A549 (cell line): ENCODE results near the gene RAB14. TPM values are rescaled to one million over a fixed set of nuclear protein-coding genes. Genes with fewer than 3 reads are reported as not detected.
A peak's percentile ranks its signal among the peaks of the same experiment; 100 is the strongest.

ENCODE experiments used
- ATAC-seq, 2 experiments: fragments of 200-7000 bp in 1 of 2; fragments of >200 bp in 1 of 2; cut with Nextera tagmentation in 1 of 2; cut with Tn5 transposase in 1 of 2; 3 replicates each; pipeline versions ENCODE4 v1.8.0 to v1.9.1; 2018 to 2020; ENCODE audit warnings: mild to moderate bottlenecking in 1 of 2, moderate library complexity in 1 of 2
- CTCF ChIA-PET: fragments of 300-600 bp; sonication (Branson Sonifier 250); formaldehyde crosslinking; extraction: SDS; loops from one replicate; lab custom pipeline; 2021; ENCODE audit warnings: antibody characterized with exemption, inconsistent platforms; lab: Yijun Ruan, JAX
- POLR2A ChIA-PET: fragments of 350-600 bp; formaldehyde crosslinking; extraction: SDS; loops from one replicate; lab custom pipeline; 2021; ENCODE audit warnings: antibody characterized with exemption, inconsistent platforms; lab: Yijun Ruan, JAX
- DNase-seq, 2 experiments: peaks; one replicate each; pipeline versions ENCODE4 v3.0.0 to v3.0.0-alpha.2; 2011 to 2016; ENCODE audit warnings: low read depth in 1 of 2, low spot score in 1 of 2
- FAIRE-seq: peaks from 2 replicates; lab custom pipeline; 2011; peaks lifted over from hg19 to GRCh38; lab: Jason Lieb, UNC
- H3K27ac ChIP-seq, 2 experiments: fragments of >200 bp; sonication (Bioruptor Twin); formaldehyde crosslinking; 3 replicates each; pipeline ENCODE4 v1.5.1; 2016 to 2017
- H3K4me1 ChIP-seq: fragments of >200 bp; sonication (Bioruptor Twin); formaldehyde crosslinking; 3 replicates; pipeline ENCODE4 v1.6.1; 2016
- H3K4me2 ChIP-seq: fragments of >200 bp; sonication (Bioruptor Twin); formaldehyde crosslinking; 3 replicates; pipeline ENCODE4 v1.6.1; 2016
- H3K4me3 ChIP-seq: fragments of >200 bp; sonication (Bioruptor Twin); formaldehyde crosslinking; 3 replicates; pipeline ENCODE4 v1.5.1; 2016
- H3K9me3 ChIP-seq: fragments of >200 bp; sonication (Bioruptor Twin); formaldehyde crosslinking; 3 replicates; pipeline ENCODE4 v1.6.1; 2016
- BHLHE40 ChIP-seq: IDR thresholded peaks from 2 replicates; pipeline ENCODE4 v1.6.1; 2012; ENCODE audit warnings: low read depth, low read length, inconsistent platforms
- CHD2 ChIP-seq: fragments of 150-350 bp; IDR thresholded peaks from 2 replicates; pipeline ENCODE4 v1.6.1; 2014; ENCODE audit warnings: low read length; ENCODE audit not compliant: partially characterized antibody
- CHD4 ChIP-seq: fragments of 200-600 bp; sonication (generic); IDR thresholded peaks from 2 replicates; pipeline ENCODE4 v1.6.1; 2016; ENCODE audit warnings: antibody characterized with exemption, mild to moderate bottlenecking, borderline replicate concordance
- CTCF ChIP-seq: fragments of >200 bp; sonication (Bioruptor Twin); formaldehyde crosslinking; IDR thresholded peaks from 3 replicates; pipeline ENCODE4 v1.5.1; 2016
- E2F6 ChIP-seq: IDR thresholded peaks from 2 replicates; pipeline ENCODE4 v1.6.1; 2012; ENCODE audit warnings: low read depth, borderline replicate concordance
- EHMT2 ChIP-seq: fragments of 200-600 bp; sonication (generic); IDR thresholded peaks from 2 replicates; pipeline ENCODE4 v1.6.1; 2016; ENCODE audit warnings: antibody characterized with exemption, low read depth, mild to moderate bottlenecking, moderate library complexity
- ELK1 ChIP-seq: fragments of 150-350 bp; IDR thresholded peaks from 2 replicates; pipeline ENCODE4 v1.6.1; 2014; ENCODE audit warnings: low read depth, mild to moderate bottlenecking, low read length
- EP300 ChIP-seq, 2 experiments: fragments of >200 bp; sonication (Bioruptor Twin); formaldehyde crosslinking; IDR thresholded peaks; 2 replicates in 1 of 2; 3 replicates in 1 of 2; pipeline ENCODE4 v1.6.1; 2016 to 2017
- FOSB ChIP-seq: fragments of 250-450 bp; sonication (Bioruptor Pico); IDR thresholded peaks from 2 replicates; pipeline ENCODE4 v1.5.0; 2020; ENCODE audit warnings: mild to moderate bottlenecking, moderate library complexity
- HDAC2 ChIP-seq: fragments of 200-600 bp; sonication (generic); IDR thresholded peaks from 2 replicates; pipeline ENCODE4 v1.6.1; 2016
- HES2 ChIP-seq: fragments of >200 bp; sonication (Bioruptor Twin); formaldehyde crosslinking; IDR thresholded peaks from 2 replicates; pipeline ENCODE4 v1.6.1; 2016
- HOXB13 ChIP-seq: fragments of 250-450 bp; sonication (Bioruptor Pico); IDR thresholded peaks from 2 replicates; pipeline ENCODE4 v1.5.0; 2020; ENCODE audit warnings: low read depth, mild to moderate bottlenecking, moderate library complexity
- KDM5A ChIP-seq: fragments of 200-600 bp; sonication (generic); IDR thresholded peaks from 2 replicates; pipeline ENCODE4 v1.6.1; 2016; ENCODE audit warnings: antibody characterized with exemption, mild to moderate bottlenecking
- MAFK ChIP-seq: fragments of 450-650 bp; IDR thresholded peaks from 2 replicates; pipeline ENCODE4 v1.6.1; 2014; ENCODE audit not compliant: partially characterized antibody
- NPAS2 ChIP-seq: fragments of 250-450 bp; sonication (Bioruptor Pico); IDR thresholded peaks from 2 replicates; pipeline ENCODE4 v1.8.0; 2022; ENCODE audit warnings: mild to moderate bottlenecking, moderate library complexity, borderline replicate concordance
- POLR2AphosphoS2 ChIP-seq: conservative IDR thresholded peaks from 2 replicates; pipeline ENCODE4 v1.6.1; 2012; ENCODE audit warnings: low read length, improper control_type of control experiment, inconsistent platforms
- RNF2 ChIP-seq: fragments of 200-600 bp; sonication (generic); IDR thresholded peaks from 2 replicates; pipeline ENCODE4 v1.6.1; 2016; ENCODE audit warnings: low read depth, mild to moderate bottlenecking, antibody characterized with exemption, moderate library complexity, borderline replicate concordance
- TP53 ChIP-seq: fragments of 250-450 bp; sonication (Bioruptor Pico); IDR thresholded peaks from 2 replicates; pipeline ENCODE4 v1.5.0; 2021; ENCODE audit warnings: mild to moderate bottlenecking, moderate library complexity
- USF2 ChIP-seq: fragments of 450-650 bp; IDR thresholded peaks from 2 replicates; pipeline ENCODE4 v1.6.1; 2014; ENCODE audit warnings: antibody characterized with exemption
- ZNF302 ChIP-seq: fragments of 250-450 bp; sonication (Bioruptor Pico); IDR thresholded peaks from 2 replicates; pipeline ENCODE4 v1.9.0; 2021; ENCODE audit warnings: inconsistent platforms, mild to moderate bottlenecking, moderate library complexity
- WGBS: methylation state at CpG from one replicate; pipeline ENCODE4 v1.1.6; 2017; ENCODE audit errors: missing lambda C conversion rate; 5-methylcytosine and 5-hydroxymethylcytosine counted together
- polyA plus RNA-seq, 4 experiments: library from polyadenylated mRNA; depleted of rRNA in 3 of 4; stranded (reverse); fragments of >200 nt; fragmentation: RNase III in 1 of 4; extraction: RNeasy Plus Mini Kit Qiagen cat#74134 plus additional on column Dnase treatment in 1 of 4; gene quantifications; 2 replicates in 3 of 4; 3 replicates in 1 of 4; pipeline ENCODE4 v1.2.3, GENCODE V29; 2011 to 2017

RAB14 gene
- polyA plus RNA-seq, 2 of the 4 experiments (the other 2 are of a cell fraction), result 38.4 to 54.1 TPM

GRCh38 chr9:121157939-121158338 lies 43.7 kb downstream of the RAB14 start:
- ATAC-seq (no peak), DNase-seq (no peak), FAIRE-seq (no peak)
- no peak overlapping the region for H3K4me2 ChIP-seq
- POLR2A ChIA-PET, result no interaction called here
- H3K9me3 ChIP-seq, result no peaks in the 10 kb centered on the region
- CTCF ChIA-PET, result interaction anchor here (0.8 to 2.1 kb wide), 5 partner anchors 8 to 162 kb away, joined by 3 to 8 read pairs (median 3); no protein-coding TSS in a partner anchor
- H3K4me3 ChIP-seq, result no peak overlapping the region
- WGBS, result 94% methylated on average over 4 of the region's 4 CpGs
- TF ChIP-seq MAFK (peak; percentile 81), RNF2 (no peak)
- no peak overlapping the region for H3K27ac ChIP-seq
- no peaks in the 10 kb centered on the region for H3K4me1 ChIP-seq

GRCh38 chr9:121156263-121156731 lies 45.4 kb downstream of the RAB14 start:
- CTCF ChIA-PET, result interaction anchor here (1.1 to 2.2 kb wide), 2 partner anchors 12 to 14 kb away, joined by 3 to 6 read pairs; no protein-coding TSS in a partner anchor

More at GRCh38 chr9:121156263-121156731, 45.4 kb downstream of the RAB14 start:
- DNase-seq (no peak), ATAC-seq (no peak), FAIRE-seq (no peak)
- POLR2A ChIA-PET, result no interaction called here
- H3K4me3 ChIP-seq, result no peak overlapping the region
- no peak overlapping the region for H3K27ac ChIP-seq
- TF ChIP-seq KDM5A, result no peak
- no peak for TF ChIP-seq HDAC2
- no peak for TF ChIP-seq HES2
- TF ChIP-seq ELK1, result no peak
- TF ChIP-seq NPAS2, result no peak
- TF ChIP-seq CHD2, result no peak
- no peak for TF ChIP-seq E2F6
- TF ChIP-seq CHD4, result no peak
- no peak for TF ChIP-seq USF2
- no peak for TF ChIP-seq EP300 (IDR thresholded peaks at IDR 0.05)
- TF ChIP-seq FOSB, result no peak
- no peak for TF ChIP-seq POLR2AphosphoS2
- no peak for TF ChIP-seq BHLHE40
- TF ChIP-seq CTCF, result no peak
- TF ChIP-seq RNF2, result no peak
- no peak for TF ChIP-seq EHMT2
- TF ChIP-seq HOXB13 (CRISPR knock-in tag), result no peak
- no peak for TF ChIP-seq TP53 (CRISPR knock-in tag)
- no peak for TF ChIP-seq ZNF302 (CRISPR knock-in tag)
- no peaks in the 10 kb centered on the region for H3K4me1 ChIP-seq
- 81% methylated on average over 2 of the region's 2 CpGs for WGBS
- H3K9me3 ChIP-seq, result no peaks in the 10 kb centered on the region
- no peak overlapping the region for H3K4me2 ChIP-seq
